Activated CD8-positive, alpha-beta memory T cell treated with anti-CD3 and anti-CD28 coated beads, Interleukin-2, amount 50 U/mL, for 1 hour (primary cell): ENCODE measurements around the gene CITED1.
"Not testable (repeated sequence)": the region's sequence is repeated elsewhere in the genome, so short reads cannot be mapped to it uniquely, and the experiment has no call there.

ENCODE experiments used
- DNase-seq: peaks from one replicate; pipeline ENCODE4 v3.0.0-alpha.2; 2020; ENCODE audit errors: extremely low read depth

Gene CITED1

GRCh38 chrX:72305286-72306084, at the start of gene CITED1:
Gene CITED1 (minus strand): TSS chrX:72305914. CDS start chrX:72302869, 3,045 bp downstream.
- DNase-seq, result no peak

GRCh38 chrX:72352786-72353185, 47.1 kb upstream of the CITED1 start:
- no peak for DNase-seq

GRCh38 chrX:72351606-72352334, 46.1 kb upstream of the CITED1 start:
- no peak for DNase-seq

GRCh38 chrX:72349190-72349589, 43.5 kb upstream of the CITED1 start:
- no peak for DNase-seq

- DNase-seq, result no peak
Observed at GRCh38 chrX:72348247-72348979, 42.7 kb upstream of the CITED1 start.

- no peak for DNase-seq
Observed at GRCh38 chrX:72347366-72347765, 41.7 kb upstream of the CITED1 start.

GRCh38 chrX:72346302-72346949, 40.7 kb upstream of the CITED1 start:
- no peak for DNase-seq

GRCh38 chrX:72340626-72341025, 34.9 kb upstream of the CITED1 start:
- DNase-seq, result no peak

- no peak for DNase-seq
Observed at GRCh38 chrX:72340041-72340440, 34.3 kb upstream of the CITED1 start.

GRCh38 chrX:72330131-72330530, 24.4 kb upstream of the CITED1 start:
- DNase-seq, result no peak

GRCh38 chrX:72326605-72327300, 21.0 kb upstream of the CITED1 start:
- no peak for DNase-seq

- DNase-seq, result not testable (repeated sequence)
Observed at GRCh38 chrX:72319651-72320050, 13.9 kb upstream of the CITED1 start.

- no peak for DNase-seq
Observed at GRCh38 chrX:72317139-72317538, 11.4 kb upstream of the CITED1 start.

GRCh38 chrX:72316408-72317110, 10.8 kb upstream of the CITED1 start:
- DNase-seq, result no peak

- DNase-seq, result no peak
Observed at GRCh38 chrX:72314881-72315280, 9.2 kb upstream of the CITED1 start.

- no peak for DNase-seq
Observed at GRCh38 chrX:72313707-72314641, 8.3 kb upstream of the CITED1 start.

GRCh38 chrX:72312311-72312940, 6.7 kb upstream of the CITED1 start:
- no peak for DNase-seq

- no peak for DNase-seq
Observed at GRCh38 chrX:72309297-72310071, 3.8 kb upstream of the CITED1 start.
